Cardiac fibroblast (primary cell): ENCODE data around the gene CCNA1.
A peak's percentile ranks its signal among the peaks of the same experiment; 100 is the strongest.

Experiments used
- DNase-seq, 2 donors: peaks; one replicate each; pipeline versions ENCODE4 v3.0.0 to v3.0.0-alpha.2; 2010; ENCODE audit warnings: low read depth in 2 of 2
- H3K4me3 ChIP-seq, 2 donors: replicated peaks in 1 of 2; 1 replicate in 1 of 2; 2 replicates in 1 of 2; pipeline ENCODE4 v1.5.1; 2011; ENCODE audit warnings: low read depth in 2 of 2, low read length in 2 of 2, mild to moderate bottlenecking in 2 of 2, moderate library complexity in 1 of 2
- TF ChIP-seq, protein P1 (sequence below): IDR thresholded peaks from one replicate; pipeline ENCODE4 v1.5.1; 2011; ENCODE audit warnings: low read depth, mild to moderate bottlenecking, low read length, inconsistent platforms

Gene CCNA1

DNA sequence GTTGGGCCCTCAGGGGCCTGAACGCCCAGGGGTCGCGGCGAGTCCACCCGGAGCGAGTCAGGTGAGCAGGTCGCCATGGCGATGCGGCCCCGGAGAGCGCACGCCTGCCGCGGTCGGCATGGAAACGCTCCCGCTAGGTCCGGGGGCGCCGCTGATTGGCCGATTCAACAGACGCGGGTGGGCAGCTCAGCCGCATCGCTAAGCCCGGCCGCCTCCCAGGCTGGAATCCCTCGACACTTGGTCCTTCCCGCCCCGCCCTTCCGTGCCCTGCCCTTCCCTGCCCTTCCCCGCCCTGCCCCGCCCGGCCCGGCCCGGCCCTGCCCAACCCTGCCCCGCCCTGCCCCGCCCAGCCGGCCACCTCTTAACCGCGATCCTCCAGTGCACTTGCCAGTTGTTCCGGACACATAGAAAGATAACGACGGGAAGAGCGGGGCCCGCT lies at the start of gene CCNA1:
TSS of gene CCNA1 (plus strand) at position 390 of the 439 bp plus-strand sequence. CDS start 562 bp downstream, outside the sequence.
- H3K4me3 ChIP-seq, result peak within 1 kb of the TSS; percentile 52 to 63
- TF ChIP-seq, protein P1, sequence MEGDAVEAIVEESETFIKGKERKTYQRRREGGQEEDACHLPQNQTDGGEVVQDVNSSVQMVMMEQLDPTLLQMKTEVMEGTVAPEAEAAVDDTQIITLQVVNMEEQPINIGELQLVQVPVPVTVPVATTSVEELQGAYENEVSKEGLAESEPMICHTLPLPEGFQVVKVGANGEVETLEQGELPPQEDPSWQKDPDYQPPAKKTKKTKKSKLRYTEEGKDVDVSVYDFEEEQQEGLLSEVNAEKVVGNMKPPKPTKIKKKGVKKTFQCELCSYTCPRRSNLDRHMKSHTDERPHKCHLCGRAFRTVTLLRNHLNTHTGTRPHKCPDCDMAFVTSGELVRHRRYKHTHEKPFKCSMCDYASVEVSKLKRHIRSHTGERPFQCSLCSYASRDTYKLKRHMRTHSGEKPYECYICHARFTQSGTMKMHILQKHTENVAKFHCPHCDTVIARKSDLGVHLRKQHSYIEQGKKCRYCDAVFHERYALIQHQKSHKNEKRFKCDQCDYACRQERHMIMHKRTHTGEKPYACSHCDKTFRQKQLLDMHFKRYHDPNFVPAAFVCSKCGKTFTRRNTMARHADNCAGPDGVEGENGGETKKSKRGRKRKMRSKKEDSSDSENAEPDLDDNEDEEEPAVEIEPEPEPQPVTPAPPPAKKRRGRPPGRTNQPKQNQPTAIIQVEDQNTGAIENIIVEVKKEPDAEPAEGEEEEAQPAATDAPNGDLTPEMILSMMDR, result no peak
- peak; percentile 22 to 66 for DNase-seq

DNA sequence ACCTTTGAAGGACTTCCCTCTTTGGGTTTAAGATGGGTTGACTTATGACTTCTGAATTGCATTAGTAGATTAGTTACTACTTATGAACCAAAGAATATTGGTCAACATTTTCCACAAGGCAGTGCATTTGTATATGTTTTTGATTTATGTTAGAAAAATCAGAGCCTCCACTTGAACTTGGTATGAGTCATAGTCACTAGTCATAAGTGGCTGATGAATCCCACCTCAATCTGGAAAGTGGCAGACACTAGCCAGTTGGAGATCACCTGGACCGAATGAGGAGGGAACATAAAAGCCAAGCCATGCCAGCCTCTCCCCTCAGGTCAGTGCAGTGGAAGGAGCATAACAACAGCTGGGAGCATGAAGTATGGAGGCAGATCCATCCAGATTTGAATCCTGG lies 46.8 kb upstream of the CCNA1 start:
- peak in 1 of 2 donors; percentile 27 for DNase-seq
- H3K4me3 ChIP-seq, result no peak overlapping the region
- TF ChIP-seq, protein P1, result no peak

- TF ChIP-seq, protein P1, result peak; percentile 60
- H3K4me3 ChIP-seq, result no peak overlapping the region
- DNase-seq, result peak; percentile 81 to 83
These were observed 37.0 kb upstream of the CCNA1 start for GRCh38 chr13:36395280-36395679.

DNA sequence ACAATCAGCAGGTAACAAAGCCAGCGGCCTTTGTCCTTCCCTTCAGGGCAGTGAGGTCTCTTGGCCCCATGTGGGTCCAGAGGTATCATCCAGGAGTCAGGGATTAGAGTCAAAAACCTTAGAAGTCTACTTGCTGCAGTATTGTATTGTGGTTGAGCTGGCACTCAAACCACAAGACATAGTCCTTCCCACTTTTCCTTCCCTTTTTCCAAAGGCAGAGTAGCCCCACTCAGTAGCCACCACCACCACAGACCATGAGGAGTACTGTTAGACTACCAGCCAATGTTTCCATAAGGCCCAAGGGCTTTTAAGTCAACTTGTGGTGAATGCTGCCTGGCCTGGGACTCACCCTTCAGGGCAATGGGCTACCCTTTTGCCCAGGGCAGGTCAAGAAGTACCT lies 27.1 kb upstream of the CCNA1 start:
- TF ChIP-seq, protein P1, result no peak
- no peak overlapping the region for H3K4me3 ChIP-seq
- no peak for DNase-seq

DNA sequence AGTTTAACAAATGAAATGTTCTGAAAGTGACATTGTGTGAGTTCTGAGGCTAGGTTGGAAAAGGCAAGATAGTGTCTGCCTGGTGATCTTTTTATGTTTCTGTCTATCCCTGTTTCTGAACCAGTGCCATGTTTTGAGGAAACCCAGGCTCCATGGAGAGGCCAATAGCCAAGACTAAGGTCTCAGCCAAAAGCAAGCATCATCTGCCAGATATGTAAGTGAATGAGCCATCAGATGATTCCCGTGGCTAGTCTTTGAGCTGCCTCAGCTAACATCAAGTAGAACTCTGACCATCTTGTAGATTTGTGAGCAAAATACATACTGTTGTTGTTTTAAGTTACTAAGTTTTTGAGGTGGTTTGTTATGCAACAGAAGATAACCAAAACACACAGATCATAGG lies 19.6 kb upstream of the CCNA1 start:
- no peak overlapping the region for H3K4me3 ChIP-seq
- TF ChIP-seq, protein P1, result no peak
- peak; percentile 43 to 55 for DNase-seq

GRCh38 chr13:36413161-36413560 lies 19.1 kb upstream of the CCNA1 start:
- H3K4me3 ChIP-seq, result no peak overlapping the region
- DNase-seq, result no peak
- TF ChIP-seq, protein P1, result no peak

GRCh38 chr13:36414461-36414860 lies 17.8 kb upstream of the CCNA1 start:
- TF ChIP-seq, protein P1, result no peak

More at GRCh38 chr13:36414461-36414860, 17.8 kb upstream of the CCNA1 start:
- H3K4me3 ChIP-seq, result no peak overlapping the region
- no peak for DNase-seq
